Astrocyte of the spinal cord (primary cell): Measurements from ENCODE around the gene DEFB123.
"Not testable (repeated sequence)": the region's sequence is repeated elsewhere in the genome, so short reads cannot be mapped to it uniquely, and the experiment has no call there.

ENCODE experiments used
- DNase-seq: peaks from one replicate; pipeline ENCODE4 v3.0.0; 2011; ENCODE audit warnings: low read depth, low spot score
- H3K4me3 ChIP-seq: 2 replicates; pipeline ENCODE4 v1.5.1; 2011; ENCODE audit warnings: low read depth, mild to moderate bottlenecking, low read length, moderate library complexity
- in situ Hi-C: cut with HindIII; loops from 2 replicates; pipeline ENCODE4 v1.10.0; 2017; ENCODE audit warnings: low sequenced_read_pairs
- TF ChIP-seq, protein P1 (sequence below): IDR thresholded peaks from 2 replicates; pipeline ENCODE4 v1.5.1; 2012; ENCODE audit warnings: low read depth, mild to moderate bottlenecking, low read length, inconsistent platforms

The DEFB123 gene

DNA sequence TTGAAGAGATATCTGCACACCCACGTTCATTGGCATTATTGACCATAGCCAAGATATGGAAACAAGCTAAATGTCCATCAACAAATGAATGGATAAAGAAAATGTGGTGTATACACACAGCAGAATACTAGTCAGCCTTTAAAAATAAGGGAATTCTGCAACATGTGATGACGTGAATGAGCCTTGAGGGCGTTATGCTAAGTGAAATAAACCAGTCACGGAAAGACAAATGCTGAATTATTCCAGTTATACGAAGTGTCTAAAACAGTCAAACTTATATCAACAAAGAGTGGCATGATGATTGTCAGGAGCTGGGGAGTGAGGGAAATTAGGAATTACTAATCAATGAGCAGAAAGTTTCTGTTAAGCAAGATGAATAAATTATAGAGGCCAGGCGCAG, 26.1 kb upstream of the DEFB123 start:
- in situ Hi-C loops, result no loop called here
- DNase-seq, result no peak

DNA sequence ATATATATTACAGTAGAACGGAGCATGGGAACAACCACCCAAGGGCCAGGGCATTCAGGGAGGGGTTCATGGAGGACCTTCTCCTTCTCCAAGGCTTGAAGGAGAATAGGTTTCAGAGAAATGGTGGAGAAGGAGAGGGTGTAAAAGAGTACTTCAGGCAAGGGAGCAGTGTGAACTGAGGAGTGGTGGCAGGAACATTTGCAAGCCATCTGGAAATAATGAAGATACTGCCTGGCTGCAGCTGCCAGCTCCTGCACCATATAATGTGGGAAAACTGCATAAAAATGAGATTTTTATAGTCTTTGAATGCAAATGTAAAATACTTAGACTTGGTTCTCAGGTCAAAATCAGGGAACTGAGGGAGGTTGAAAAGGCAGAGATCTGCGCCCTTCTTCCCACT, 24.8 kb upstream of the DEFB123 start:
- no peak overlapping the region for H3K4me3 ChIP-seq
- in situ Hi-C loops, result no loop called here
- no peak for DNase-seq
- TF ChIP-seq, protein P1, sequence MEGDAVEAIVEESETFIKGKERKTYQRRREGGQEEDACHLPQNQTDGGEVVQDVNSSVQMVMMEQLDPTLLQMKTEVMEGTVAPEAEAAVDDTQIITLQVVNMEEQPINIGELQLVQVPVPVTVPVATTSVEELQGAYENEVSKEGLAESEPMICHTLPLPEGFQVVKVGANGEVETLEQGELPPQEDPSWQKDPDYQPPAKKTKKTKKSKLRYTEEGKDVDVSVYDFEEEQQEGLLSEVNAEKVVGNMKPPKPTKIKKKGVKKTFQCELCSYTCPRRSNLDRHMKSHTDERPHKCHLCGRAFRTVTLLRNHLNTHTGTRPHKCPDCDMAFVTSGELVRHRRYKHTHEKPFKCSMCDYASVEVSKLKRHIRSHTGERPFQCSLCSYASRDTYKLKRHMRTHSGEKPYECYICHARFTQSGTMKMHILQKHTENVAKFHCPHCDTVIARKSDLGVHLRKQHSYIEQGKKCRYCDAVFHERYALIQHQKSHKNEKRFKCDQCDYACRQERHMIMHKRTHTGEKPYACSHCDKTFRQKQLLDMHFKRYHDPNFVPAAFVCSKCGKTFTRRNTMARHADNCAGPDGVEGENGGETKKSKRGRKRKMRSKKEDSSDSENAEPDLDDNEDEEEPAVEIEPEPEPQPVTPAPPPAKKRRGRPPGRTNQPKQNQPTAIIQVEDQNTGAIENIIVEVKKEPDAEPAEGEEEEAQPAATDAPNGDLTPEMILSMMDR, result no peak

More for the DNA sequence above, 26.1 kb upstream of the DEFB123 start:
- TF ChIP-seq, protein P1, result no peak
- H3K4me3 ChIP-seq, result no peak overlapping the region

DNA sequence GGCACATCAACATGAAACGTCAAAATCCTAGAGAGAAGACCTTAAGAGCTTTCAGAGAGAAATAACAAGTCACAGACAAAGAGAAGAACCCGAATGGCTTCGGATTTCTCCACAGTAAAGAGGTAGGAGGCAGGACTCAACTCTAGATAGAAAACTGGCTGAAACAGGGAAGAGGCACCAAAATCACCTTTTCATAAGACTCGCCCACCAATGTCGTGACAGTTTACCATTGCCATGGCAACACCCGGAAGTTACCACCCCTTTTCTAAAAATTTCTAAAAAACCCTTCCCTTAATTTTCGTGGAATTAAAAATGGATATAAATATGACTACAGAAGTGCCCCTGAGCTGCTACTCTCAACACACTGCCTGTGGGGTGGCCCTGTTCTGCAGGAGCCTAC, 22.1 kb upstream of the DEFB123 start:
- TF ChIP-seq, protein P1, result no peak
- no peak for DNase-seq
- in situ Hi-C loops, result no loop called here
- H3K4me3 ChIP-seq, result no peak overlapping the region

DNA sequence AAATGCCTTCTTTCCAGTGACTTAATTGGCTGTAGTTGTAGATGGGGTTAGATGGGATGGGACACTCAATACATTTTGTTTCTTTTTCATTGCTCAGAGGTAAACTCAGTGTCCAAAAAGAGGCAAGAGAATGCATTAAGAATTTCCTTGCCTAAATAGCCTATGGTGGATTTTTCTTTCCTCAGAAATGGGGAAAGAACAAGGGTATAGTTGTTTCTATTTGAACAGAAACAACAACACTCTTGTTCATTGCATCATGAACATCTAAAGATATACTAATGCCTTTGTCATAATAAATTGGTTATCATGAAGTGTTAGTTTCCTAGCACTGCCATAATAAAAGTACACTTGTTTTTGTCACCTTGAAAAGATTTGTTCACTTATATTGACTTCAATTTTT, 14.6 kb upstream of the DEFB123 start:
- in situ Hi-C loops, result no loop called here
- TF ChIP-seq, protein P1, result no peak
- no peak for DNase-seq
- no peak overlapping the region for H3K4me3 ChIP-seq

DNA sequence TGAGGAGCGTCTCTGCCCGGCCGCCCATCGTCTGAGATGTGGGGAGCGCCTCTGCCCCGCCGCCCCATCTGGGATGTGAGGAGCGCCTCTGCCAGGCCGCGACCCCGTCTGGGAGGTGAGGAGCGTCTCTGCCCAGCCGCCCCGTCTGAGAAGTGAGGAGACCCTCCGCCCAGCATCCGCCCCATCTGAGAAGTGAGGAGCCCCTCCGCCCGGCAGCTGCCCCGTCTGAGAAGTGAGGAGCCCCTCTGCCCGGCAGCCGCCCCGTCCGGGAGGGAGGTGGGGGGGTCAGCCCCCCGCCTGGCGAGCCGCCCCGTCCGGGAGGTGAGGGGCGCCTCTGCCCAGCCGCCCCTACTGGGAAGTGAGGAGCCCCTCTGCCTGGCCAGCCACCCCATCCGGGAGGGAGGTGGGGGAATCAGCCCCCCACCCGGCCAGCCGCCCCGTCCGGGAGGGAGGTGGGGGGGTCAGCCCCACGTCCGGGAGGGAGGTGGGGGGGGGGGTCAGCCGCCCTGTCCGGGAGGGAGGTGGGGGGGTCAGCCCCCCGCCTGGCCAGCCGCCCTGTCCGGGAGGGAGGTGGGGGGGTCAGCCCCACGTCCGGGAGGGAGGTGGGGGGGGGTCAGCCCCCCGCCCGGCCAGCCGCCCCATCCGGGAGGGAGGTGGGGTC, 13.4 kb upstream of the DEFB123 start:
- DNase-seq, H3K4me3 ChIP-seq, in situ Hi-C loops: not testable (repeated sequence)

DNA sequence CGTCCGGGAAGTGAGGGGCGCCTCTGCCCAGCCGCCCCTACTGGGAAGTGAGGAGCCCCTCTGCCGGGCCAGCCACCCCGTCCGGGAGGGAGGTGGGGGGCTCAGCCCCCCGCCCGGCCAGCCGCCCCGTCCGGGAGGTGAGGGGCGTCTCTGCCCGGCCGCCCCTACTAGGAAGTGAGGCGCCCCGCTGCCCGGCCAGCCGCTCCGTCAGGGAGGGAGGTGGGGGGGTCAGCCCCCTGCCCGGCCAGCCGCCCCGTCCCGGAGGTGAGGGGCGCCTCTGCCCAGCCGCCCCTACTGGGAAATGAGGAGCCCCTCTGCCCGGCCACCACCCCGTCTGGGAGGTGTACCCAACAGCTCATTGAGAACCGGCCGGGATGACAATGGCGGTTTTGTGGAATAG, 12.9 kb upstream of the DEFB123 start:
- in situ Hi-C loops, result not testable (repeated sequence)

DNA sequence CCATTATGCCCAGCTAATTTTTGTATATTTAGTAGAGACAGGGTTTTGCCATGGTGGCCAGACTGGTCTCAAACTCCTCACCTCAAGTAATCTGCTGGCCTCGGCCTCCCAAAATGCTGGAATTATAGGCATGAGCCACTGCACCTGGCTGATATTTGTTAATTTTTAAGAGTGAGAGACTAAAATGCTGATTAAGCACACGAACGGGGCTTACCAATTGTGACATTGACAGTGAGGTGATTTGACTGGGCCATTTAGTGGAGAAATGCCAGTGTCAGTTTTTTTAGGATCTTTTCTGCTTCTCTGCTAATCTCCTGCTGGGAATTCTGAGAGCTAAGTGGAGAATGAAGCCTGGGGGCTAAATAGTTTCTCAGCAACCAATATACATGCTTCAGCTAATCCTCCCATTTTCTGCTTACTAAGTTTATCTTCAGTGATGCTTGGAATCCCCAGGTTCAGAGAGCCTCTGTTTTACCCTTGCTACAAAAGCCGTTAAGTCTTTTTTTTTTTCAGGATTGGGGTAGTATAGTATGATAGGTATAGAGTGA, 9.8 kb upstream of the DEFB123 start:
- in situ Hi-C loops, result no loop called here
- no peak for DNase-seq
- H3K4me3 ChIP-seq, result no peak overlapping the region
- TF ChIP-seq, protein P1, result no peak

More for the DNA sequence above, 12.9 kb upstream of the DEFB123 start:
- DNase-seq, H3K4me3 ChIP-seq: not testable (repeated sequence)
